ENCODE results near the gene CPZ.
"Not testable (repeated sequence)": the region's sequence is repeated elsewhere in the genome, so short reads cannot be mapped to it uniquely, and the experiment has no call there.

GRCh38 chr4:8631896-8632295, 39.3 kb downstream of the CPZ start:
- not testable (repeated sequence) for TF ChIP-seq CTCF (IDR thresholded peaks at IDR 0.05; ENCODE audit: low read length); EZH2 (IDR thresholded peaks at IDR 0.05; ENCODE audit: borderline replicate concordance, low read length)

All from OCI-LY1 (cell line).